SH-SY5Y (cell line): Measurements from ENCODE around the gene ENDOU.

Experiments used
- GATA2 ChIP-seq: IDR thresholded peaks from 2 replicates; pipeline ENCODE4 v1.6.1; 2011; ENCODE audit warnings: mild to moderate bottlenecking, low read depth, low read length
- GATA3 ChIP-seq: IDR thresholded peaks from 2 replicates; pipeline ENCODE4 v1.6.1; 2011; ENCODE audit warnings: low read depth, mild to moderate bottlenecking, low read length, moderate library complexity

DNA sequence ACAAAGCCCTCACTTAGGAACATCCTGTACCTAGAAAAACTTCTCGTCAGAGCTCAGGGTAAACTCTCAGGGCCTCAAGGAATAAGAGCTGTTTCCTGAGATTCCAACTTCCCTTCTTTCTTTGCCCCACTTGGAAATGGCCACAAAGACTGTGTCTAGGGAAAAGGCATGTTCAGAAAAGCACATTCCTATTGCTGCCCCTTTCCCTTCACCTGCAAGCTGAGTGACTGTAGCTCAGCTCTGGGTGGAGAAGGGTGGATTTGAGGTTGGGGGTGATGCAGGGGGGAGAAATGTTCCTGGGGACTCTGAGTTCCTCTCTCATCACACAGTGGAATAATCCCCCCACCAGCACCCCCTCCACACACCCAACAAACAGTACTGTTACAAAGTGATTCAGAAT lies 6.8 kb downstream of the ENDOU start:
- TF ChIP-seq GATA2 (no peak), GATA3 (no peak)
